ENCODE measurements around the gene TMEM176A. TPM values are rescaled to one million over a fixed set of nuclear protein-coding genes. Genes with fewer than 3 reads are reported as not detected.
A peak's percentile ranks its signal among the peaks of the same experiment; 100 is the strongest.
"Not testable (repeated sequence)": the region's sequence is repeated elsewhere in the genome, so short reads cannot be mapped to it uniquely, and the experiment has no call there.

TMEM176A gene
- total RNA-seq, 1 donor from 2014 or later, result 1.3 TPM

DNA sequence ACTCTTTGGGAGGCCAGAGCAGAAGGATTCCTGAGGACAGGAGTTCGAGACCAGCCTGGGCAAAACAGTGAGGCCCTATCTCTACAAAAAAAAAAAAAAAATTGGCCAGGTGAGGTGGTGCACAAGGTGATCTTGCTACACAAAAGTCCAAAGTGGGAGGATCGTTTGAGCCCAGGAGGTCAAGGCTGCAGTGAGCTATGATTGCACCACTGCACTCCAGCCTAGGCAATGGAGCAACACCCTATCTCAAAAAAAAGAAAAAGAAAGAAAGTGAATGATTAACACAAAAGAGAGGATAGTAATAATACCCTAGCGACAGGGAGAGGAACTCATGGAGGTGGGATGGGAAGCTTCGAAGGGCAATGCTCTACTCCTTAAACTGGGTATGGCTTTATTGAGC, 30.8 kb upstream of the TMEM176A start:
- TF ChIP-seq, protein P1, sequence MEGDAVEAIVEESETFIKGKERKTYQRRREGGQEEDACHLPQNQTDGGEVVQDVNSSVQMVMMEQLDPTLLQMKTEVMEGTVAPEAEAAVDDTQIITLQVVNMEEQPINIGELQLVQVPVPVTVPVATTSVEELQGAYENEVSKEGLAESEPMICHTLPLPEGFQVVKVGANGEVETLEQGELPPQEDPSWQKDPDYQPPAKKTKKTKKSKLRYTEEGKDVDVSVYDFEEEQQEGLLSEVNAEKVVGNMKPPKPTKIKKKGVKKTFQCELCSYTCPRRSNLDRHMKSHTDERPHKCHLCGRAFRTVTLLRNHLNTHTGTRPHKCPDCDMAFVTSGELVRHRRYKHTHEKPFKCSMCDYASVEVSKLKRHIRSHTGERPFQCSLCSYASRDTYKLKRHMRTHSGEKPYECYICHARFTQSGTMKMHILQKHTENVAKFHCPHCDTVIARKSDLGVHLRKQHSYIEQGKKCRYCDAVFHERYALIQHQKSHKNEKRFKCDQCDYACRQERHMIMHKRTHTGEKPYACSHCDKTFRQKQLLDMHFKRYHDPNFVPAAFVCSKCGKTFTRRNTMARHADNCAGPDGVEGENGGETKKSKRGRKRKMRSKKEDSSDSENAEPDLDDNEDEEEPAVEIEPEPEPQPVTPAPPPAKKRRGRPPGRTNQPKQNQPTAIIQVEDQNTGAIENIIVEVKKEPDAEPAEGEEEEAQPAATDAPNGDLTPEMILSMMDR (IDR thresholded peaks at IDR 0.05; ENCODE audit: partially characterized antibody, unreplicated experiment), result no peak
- Mint-ChIP-seq H3K36me3 (ENCODE audit: unreplicated experiment) (no peaks in the 10 kb centered on the region), H3K27me3 (ENCODE audit: unreplicated experiment) (peaks cover 1% of the 10 kb centered on the region), H3K9me3 (ENCODE audit: unreplicated experiment) (peaks cover 2% of the 10 kb centered on the region), H3K27ac (ENCODE audit: unreplicated experiment) (no peak overlapping the region), H3K4me1 (ENCODE audit: low read depth, unreplicated experiment) (no peaks in the 10 kb centered on the region), H3K4me3 (ENCODE audit: unreplicated experiment) (no peak overlapping the region)
- DNase-seq, result no peak

DNA sequence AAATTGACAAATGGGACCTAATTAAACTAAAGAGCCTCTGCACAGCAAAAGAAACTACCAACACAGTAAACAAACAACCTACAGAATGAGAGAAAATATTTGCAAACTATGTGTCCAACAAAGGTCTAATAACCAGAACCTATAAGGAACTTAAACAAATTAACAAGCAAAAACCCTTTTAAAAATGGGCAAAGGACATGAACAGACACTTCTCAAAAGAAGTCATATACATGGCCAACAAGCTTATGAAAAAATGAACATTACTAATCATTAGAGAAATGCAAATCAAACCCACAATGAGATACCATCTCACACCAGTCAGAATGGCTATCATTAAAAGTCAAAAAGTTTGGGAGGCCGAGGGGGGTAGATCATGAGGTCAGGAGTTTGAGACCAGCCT, 26.4 kb upstream of the TMEM176A start:
- not testable (repeated sequence) for H3K9me3 Mint-ChIP-seq (ENCODE audit: unreplicated experiment); DNase-seq; H3K36me3 Mint-ChIP-seq (ENCODE audit: unreplicated experiment); H3K27ac Mint-ChIP-seq (ENCODE audit: unreplicated experiment); H3K4me3 Mint-ChIP-seq (ENCODE audit: unreplicated experiment); H3K27me3 Mint-ChIP-seq (ENCODE audit: unreplicated experiment); H3K4me1 Mint-ChIP-seq (ENCODE audit: low read depth, unreplicated experiment)

DNA sequence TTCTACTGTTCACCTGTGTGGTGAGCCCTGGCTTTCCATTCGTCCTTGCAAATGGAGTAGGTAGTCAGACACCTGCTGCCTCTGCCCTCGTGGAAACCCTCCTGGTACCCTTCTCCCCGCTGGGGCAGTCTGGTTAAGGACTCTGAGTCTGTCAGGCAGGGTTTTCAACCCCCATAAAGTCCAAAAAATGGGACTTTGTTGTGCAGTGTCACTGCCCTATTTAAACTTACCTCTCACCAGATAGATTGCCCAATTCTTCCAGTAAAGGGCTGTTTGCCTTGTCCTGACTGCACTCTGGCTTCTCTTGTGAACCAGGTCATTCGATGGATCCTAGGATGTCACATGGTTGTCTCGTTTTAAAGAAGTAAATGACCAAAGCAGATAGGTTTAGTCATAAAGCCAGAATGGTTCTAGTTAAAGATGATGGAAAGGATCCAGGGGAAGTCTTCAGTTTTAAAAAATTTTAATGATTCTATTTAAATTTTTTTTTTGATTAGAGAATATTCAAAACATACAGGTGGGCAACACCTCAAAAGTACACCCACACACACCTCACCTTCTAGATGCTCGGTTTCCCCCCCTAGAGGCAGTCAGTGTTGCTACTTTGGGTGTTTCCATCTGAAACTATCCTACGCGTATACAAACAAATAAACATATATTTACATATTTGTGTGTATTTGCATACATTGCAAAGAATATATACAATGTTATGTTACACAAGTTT, 22.4 kb upstream of the TMEM176A start:
- Mint-ChIP-seq H3K36me3 (ENCODE audit: unreplicated experiment) (no peaks in the 10 kb centered on the region), H3K9me3 (ENCODE audit: unreplicated experiment) (peaks cover 2% of the 10 kb centered on the region), H3K27ac (ENCODE audit: unreplicated experiment) (no peak overlapping the region), H3K27me3 (ENCODE audit: unreplicated experiment) (peaks cover 1% of the 10 kb centered on the region), H3K4me3 (ENCODE audit: unreplicated experiment) (no peak overlapping the region), H3K4me1 (ENCODE audit: low read depth, unreplicated experiment) (no peaks in the 10 kb centered on the region)
- TF ChIP-seq, protein P1 (IDR thresholded peaks at IDR 0.05; ENCODE audit: partially characterized antibody, unreplicated experiment), result no peak
- DNase-seq, result no peak

DNA sequence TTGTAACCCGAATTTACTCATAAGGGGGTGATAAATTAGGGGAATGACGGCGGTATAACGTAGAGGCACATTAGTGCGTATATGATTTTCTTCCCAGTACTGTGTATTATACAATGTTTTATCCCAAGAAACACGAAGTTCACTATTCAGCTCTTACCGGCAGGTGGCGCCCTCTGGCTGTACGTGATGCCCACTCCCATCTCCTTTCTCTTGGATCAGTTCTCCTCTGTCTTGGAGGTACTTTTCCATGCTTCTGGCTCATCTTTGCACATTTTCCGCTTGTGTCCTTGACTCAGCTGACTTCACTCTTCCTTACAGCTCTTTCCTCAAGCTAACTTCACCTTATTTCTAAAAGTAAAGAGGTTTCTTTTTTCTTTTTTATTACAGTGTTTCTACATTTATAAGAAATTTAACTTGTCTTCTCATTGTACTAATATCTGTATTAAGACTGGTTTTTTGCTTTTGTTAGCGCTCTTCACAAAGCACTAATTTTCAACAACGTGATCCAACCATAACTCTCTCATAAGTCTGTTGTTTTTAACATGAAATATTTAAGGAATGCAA, 21.7 kb upstream of the TMEM176A start:
- no peak overlapping the region for H3K4me3 Mint-ChIP-seq (ENCODE audit: unreplicated experiment)
- peaks cover 1% of the 10 kb centered on the region for H3K27me3 Mint-ChIP-seq (ENCODE audit: unreplicated experiment)
- no peak overlapping the region for H3K27ac Mint-ChIP-seq (ENCODE audit: unreplicated experiment)
- H3K36me3 Mint-ChIP-seq (ENCODE audit: unreplicated experiment), result no peaks in the 10 kb centered on the region
- DNase-seq, result peak; percentile 93
- H3K4me1 Mint-ChIP-seq (ENCODE audit: low read depth, unreplicated experiment), result no peaks in the 10 kb centered on the region
- TF ChIP-seq, protein P1 (IDR thresholded peaks at IDR 0.05; ENCODE audit: partially characterized antibody, unreplicated experiment), result peak; percentile 91
- H3K9me3 Mint-ChIP-seq (ENCODE audit: unreplicated experiment), result no peaks in the 10 kb centered on the region

DNA sequence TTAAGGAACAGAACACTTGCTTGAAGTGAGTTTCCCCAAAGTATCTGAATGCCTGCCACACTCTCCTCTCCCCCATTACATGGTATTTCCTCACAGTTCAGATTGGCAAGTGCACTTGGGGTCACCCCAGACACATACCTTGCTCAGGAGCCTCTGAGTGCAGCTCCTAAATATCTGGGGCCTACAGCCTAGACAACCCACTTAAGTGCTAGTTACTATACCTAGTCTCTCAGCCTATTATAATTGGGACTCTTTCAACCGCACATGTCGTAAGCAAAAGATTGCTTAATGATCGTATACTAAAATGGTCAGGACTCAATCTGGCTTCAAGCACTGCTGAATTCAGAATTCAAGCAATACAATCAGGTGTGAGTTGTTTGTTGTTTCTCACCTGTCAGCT, 20.3 kb upstream of the TMEM176A start:
- Mint-ChIP-seq H3K27ac (ENCODE audit: unreplicated experiment) (no peak overlapping the region), H3K4me1 (ENCODE audit: low read depth, unreplicated experiment) (no peaks in the 10 kb centered on the region), H3K36me3 (ENCODE audit: unreplicated experiment) (no peaks in the 10 kb centered on the region), H3K4me3 (ENCODE audit: unreplicated experiment) (no peak overlapping the region), H3K9me3 (ENCODE audit: unreplicated experiment) (no peaks in the 10 kb centered on the region), H3K27me3 (ENCODE audit: unreplicated experiment) (peaks cover 3% of the 10 kb centered on the region)
- TF ChIP-seq, protein P1 (IDR thresholded peaks at IDR 0.05; ENCODE audit: partially characterized antibody, unreplicated experiment), result no peak
- DNase-seq, result no peak
